Measurements from ENCODE around the gene TTI1.

GRCh38 chr20:38024496-38024895 lies 8.8 kb downstream of the TTI1 start:
- TF ChIP-seq CTCF (IDR thresholded peaks at IDR 0.05) (no peak), EZH2 (IDR thresholded peaks at IDR 0.05; ENCODE audit: borderline replicate concordance, insufficient read depth, low read depth, low read length, poor library complexity, severe bottlenecking) (no peak)

Data from B cell (primary cell).